ENCODE results near the gene KLHL1. TPM values are rescaled to one million over a fixed set of nuclear protein-coding genes. Genes with fewer than 3 reads are reported as not detected.

KLHL1 gene
- polyA plus RNA-seq, 4 donors = 0.04 to 1.0 (median 0.79) TPM

GRCh38 chr13:69706807-69707206 lies 401.4 kb downstream of the KLHL1 start:
- DNase-seq (ENCODE audit: low read depth in 4 of 4, low spot score in 3 of 4) = no peak

- no peak for DNase-seq (ENCODE audit: low read depth in 4 of 4, low spot score in 3 of 4)
Measured at GRCh38 chr13:69704311-69704710, 403.9 kb downstream of the KLHL1 start.

DNA sequence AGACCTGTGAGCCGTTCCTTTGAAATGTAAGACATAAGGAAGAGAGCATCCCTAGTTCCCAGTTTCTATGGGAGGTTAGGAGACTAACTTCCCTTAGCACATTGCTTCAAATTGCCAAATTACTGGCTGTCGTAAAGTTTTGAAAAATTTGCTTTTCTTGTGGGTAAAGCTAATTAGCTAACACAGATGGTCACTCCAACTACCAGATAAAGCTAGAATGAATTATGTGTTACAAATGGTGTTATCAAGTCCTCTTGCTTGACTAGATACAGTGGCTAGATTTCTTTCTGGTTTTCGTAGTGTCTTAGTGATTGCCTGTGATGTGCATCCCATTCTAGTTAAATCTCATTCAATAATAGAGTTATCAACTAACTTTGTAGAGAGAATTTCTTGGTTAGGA lies 417.3 kb downstream of the KLHL1 start:
- DNase-seq (ENCODE audit: low read depth in 4 of 4, low spot score in 3 of 4) = no peak

DNA sequence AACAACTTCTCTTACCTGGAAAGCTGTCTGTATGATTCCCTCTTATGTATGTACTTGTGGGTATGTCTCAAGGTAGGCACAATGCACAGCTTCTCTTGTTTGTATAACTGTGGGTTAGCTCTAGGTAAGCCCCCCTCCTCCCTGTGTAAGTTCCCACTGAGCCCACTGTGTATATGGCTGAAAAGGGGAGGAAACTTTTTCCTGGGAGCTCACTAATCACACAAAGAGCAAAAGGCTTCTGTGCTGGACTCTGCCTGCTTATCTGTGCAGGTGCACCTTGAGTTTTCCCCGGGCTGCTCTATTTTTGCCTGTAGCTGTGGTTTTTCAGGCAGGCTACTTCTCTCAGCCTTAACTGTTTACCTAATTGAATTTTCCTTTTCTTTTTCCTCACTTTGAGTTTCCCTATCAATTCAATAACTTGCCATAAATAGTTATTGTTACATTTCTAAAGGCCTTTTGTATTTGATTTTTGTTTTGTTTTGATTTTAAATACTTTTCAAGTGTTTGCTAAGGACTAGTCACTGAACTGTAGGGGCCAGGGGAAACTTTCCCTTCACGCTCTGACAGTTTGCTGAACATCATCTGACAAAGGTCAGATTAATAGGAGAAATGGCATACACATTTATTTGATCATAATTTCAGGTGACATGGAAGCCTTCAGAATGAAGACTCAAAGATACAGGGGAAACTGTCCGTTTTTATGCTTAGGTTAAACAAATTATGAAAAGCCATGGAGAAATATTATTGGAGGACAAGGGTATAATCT lies 424.1 kb downstream of the KLHL1 start:
- DNase-seq (ENCODE audit: low read depth in 4 of 4, low spot score in 3 of 4) = no peak

DNA sequence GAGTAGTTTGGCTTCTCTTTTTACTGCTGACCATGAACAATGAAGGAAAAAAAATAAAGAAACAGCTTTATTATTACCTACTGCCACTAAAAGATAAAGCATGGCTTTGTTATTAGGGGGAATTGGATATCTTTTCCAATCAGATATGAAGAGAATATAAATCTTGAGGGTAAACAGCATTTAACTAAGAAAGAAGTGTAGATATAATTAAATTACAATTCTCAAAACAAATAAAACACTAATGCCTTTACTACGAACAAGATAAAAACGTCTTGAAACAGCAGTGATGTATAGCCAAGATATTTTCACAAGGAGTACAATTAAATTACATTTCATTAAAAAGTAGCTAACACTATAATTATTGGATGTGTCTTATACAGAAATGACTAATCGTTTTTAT lies 426.5 kb downstream of the KLHL1 start:
- no peak for DNase-seq (ENCODE audit: low read depth in 4 of 4, low spot score in 3 of 4)

GRCh38 chr13:69677343-69677742 lies 430.9 kb downstream of the KLHL1 start:
- no peak for DNase-seq (ENCODE audit: low read depth in 4 of 4, low spot score in 3 of 4)

- no peak for DNase-seq (ENCODE audit: low read depth in 4 of 4, low spot score in 3 of 4)
Measured at GRCh38 chr13:69676286-69676685, 432.0 kb downstream of the KLHL1 start.

DNA sequence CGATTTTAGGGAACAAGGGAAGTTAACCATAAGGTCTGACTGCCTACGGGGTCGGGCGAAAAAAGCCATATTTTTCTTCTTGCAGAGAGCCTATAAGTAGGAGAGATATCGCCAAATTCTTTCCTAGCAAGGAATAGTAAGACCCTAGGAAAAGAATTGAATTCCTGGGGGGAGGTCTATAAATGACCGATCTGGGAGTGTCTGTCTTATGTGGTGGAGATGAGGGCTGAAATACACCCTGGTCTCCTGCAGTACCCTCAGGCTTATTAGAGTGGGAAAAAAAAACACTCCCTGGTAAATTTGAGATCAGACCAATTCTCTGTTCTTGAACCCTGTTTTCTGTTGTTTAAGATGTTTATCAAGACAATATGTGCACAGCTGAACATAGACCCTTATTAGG lies 448.1 kb downstream of the KLHL1 start:
- DNase-seq (ENCODE audit: low read depth in 4 of 4, low spot score in 3 of 4) = no peak

DNA sequence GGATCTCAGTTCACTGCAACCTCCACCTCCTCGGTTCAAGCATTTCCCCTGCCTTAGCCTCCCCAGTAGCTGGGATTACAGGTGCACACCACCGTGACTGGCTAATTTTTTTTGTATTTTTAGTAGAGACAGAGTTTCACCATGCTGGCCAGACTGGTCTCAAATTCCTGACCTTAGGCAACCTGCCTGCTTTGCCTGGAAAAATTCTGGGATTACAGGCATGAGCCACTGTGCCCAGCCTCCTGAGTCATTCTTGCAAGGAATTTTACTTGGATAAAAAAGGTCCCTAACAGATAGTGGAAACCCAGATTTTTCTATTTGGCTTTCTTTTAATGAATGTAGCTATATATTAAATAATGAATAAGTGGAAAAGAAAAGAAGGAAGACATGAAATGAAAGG lies 450.6 kb downstream of the KLHL1 start:
- DNase-seq (ENCODE audit: low read depth in 4 of 4, low spot score in 3 of 4) = no peak

DNA sequence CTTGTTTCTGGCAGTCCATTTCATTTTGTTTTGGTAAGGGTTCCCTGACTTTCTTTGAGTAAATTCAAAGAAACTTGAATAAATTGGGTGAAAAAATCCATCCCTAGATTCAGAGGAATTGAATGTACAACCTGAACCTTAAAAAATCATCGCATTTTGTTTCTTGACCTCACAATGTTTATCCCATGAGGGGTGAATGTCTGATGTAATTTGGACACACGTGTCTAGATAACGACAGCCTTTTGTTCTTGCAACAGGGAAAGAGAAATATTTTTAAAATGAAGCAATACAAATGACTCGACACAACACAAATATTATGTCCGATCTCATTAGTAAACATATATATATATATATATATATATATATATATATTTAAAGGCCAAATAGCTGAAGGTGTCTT lies 453.9 kb downstream of the KLHL1 start:
- no peak for DNase-seq (ENCODE audit: low read depth in 4 of 4, low spot score in 3 of 4)

Other genes with a start within 250 kb of the KLHL1 start
- gene ATXN8OS, start 626 bp downstream of the KLHL1 start, polyA plus RNA-seq (ENCODE audit: insufficient read length in 4 of 4) = under 1 TPM in 3 of 4 donors, not detected in 1; 0.29 to 0.31 (median 0.29) TPM